ENCODE results near the gene TICRR. TPM values are rescaled to one million over a fixed set of nuclear protein-coding genes. Genes with fewer than 3 reads are reported as not detected.

The TICRR gene
- total and polyA plus RNA-seq, 2 donors (not counting 1 experiment from before 2014, with no cell fraction given): 0.05 to 0.07 TPM

DNA sequence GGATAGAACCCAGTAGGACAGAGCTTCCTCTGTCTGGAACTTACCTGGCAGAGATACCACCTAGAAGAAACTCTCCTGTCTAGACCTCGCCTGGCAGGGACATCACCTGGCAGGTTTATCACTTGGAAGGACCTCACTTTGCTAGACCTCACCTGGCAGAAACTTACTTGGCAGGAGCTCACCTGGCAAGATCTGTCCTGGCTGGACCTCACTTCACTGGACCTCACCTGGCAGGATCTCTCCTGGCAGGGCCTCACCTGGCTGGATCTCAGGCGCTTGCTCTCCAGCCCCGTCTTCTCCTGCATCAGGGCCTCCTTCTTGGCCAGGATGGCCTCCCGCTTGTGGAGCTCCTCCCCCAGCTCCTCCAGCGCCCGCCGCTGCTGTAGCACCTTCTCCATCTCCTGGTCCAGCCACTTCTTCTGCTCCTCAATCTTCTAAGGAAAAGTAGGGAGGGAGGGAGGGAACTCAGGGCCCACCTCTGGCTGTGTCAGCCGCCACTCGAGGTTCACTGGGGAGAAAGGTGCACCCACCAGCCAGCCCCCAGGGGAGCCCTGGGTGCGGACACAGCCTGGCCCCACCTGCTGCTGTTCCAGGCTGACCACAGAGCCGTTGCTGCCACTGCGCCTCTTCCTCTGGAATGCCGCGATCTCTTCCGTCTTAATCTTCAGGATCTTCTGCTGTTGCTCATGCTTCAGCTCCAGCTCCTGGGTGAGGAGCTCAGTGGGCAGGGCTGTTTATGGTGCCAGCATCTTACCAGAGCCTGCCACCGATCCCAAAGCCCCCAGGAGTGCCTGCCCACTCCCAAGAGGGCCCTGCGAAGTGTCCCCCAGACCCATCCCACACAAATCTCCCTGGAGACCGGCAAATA is 57.5 kb downstream of the TICRR start:
- Mint-ChIP-seq H3K27me3 (no peaks in the 10 kb centered on the region), H3K9me3 (ENCODE audit: insufficient read depth) (no peaks in the 10 kb centered on the region), H3K4me3 (no peak overlapping the region), H3K4me1 (no peaks in the 10 kb centered on the region), H3K27ac (no peak overlapping the region)
- intact Hi-C loops (cut with micrococcal nuclease): no loop called here
- H4K20me1 ChIP-seq (ENCODE audit: control insufficient read depth, insufficient read depth, low read length, poor library complexity, severe bottlenecking): no peaks in the 10 kb centered on the region
- no peaks in the 10 kb centered on the region for H3K79me2 ChIP-seq (ENCODE audit: control insufficient read depth, insufficient read depth, low read length)
- H3K4me2 ChIP-seq (replicated peaks; ENCODE audit: low read depth, low read length, poor library complexity, severe bottlenecking): no peak overlapping the region
- no peak overlapping the region for H2AFZ ChIP-seq (ENCODE audit: insufficient read depth, low read depth, low read length, poor library complexity, severe bottlenecking)
- no peak overlapping the region for H3K4me3 ChIP-seq (ENCODE audit: control extremely low read depth in 1 of 5, extremely low read depth in 1 of 5, insufficient read depth in 1 of 5, low read depth in 2 of 5, low read length in 4 of 5)
- POLR2A ChIA-PET: no interaction called here
- no peak overlapping the region for H3K9ac ChIP-seq (ENCODE audit: low read length)
- TF ChIP-seq EZH2 (IDR thresholded peaks at IDR 0.05; ENCODE audit: borderline replicate concordance, insufficient read depth, low read depth, low read length, poor library complexity, severe bottlenecking): no peak
- TF ChIP-seq, protein P1, sequence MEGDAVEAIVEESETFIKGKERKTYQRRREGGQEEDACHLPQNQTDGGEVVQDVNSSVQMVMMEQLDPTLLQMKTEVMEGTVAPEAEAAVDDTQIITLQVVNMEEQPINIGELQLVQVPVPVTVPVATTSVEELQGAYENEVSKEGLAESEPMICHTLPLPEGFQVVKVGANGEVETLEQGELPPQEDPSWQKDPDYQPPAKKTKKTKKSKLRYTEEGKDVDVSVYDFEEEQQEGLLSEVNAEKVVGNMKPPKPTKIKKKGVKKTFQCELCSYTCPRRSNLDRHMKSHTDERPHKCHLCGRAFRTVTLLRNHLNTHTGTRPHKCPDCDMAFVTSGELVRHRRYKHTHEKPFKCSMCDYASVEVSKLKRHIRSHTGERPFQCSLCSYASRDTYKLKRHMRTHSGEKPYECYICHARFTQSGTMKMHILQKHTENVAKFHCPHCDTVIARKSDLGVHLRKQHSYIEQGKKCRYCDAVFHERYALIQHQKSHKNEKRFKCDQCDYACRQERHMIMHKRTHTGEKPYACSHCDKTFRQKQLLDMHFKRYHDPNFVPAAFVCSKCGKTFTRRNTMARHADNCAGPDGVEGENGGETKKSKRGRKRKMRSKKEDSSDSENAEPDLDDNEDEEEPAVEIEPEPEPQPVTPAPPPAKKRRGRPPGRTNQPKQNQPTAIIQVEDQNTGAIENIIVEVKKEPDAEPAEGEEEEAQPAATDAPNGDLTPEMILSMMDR (IDR thresholded peaks at IDR 0.05): no peak
- no peaks in the 10 kb centered on the region for H3K4me1 ChIP-seq (ENCODE audit: control insufficient read depth in 2 of 2, insufficient read depth in 2 of 2, low read length in 2 of 2)
- CTCF ChIA-PET: no interaction called here
- no peak overlapping the region for H3K27ac ChIP-seq (ENCODE audit: low read length in 2 of 2)
- H3K27me3 ChIP-seq (replicated peaks in 1 of 4; ENCODE audit: control extremely low read depth in 1 of 4, control insufficient read depth in 3 of 4, insufficient read depth in 4 of 4, low read length in 3 of 4): no peaks in the 10 kb centered on the region
- H3K9me3 ChIP-seq (ENCODE audit: control extremely low read depth in 1 of 3, control insufficient read depth in 2 of 3, insufficient read depth in 1 of 3, low read length in 2 of 3): peaks cover 0 to 12% (median 0%) of the 10 kb centered on the region in 3 donors
- DNase-seq: no peak
- 97% methylated on average over 14 of the region's 18 CpGs for WGBS (ENCODE audit: insufficient coverage)
- H3K36me3 ChIP-seq (replicated peaks in 1 of 2; ENCODE audit: control extremely low read depth in 1 of 2, control insufficient read depth in 1 of 2, extremely low read depth in 1 of 2, insufficient read depth in 2 of 2, low read length in 1 of 2): no peaks in the 10 kb centered on the region
- no peak for ATAC-seq (ENCODE audit: low read depth)

DNA sequence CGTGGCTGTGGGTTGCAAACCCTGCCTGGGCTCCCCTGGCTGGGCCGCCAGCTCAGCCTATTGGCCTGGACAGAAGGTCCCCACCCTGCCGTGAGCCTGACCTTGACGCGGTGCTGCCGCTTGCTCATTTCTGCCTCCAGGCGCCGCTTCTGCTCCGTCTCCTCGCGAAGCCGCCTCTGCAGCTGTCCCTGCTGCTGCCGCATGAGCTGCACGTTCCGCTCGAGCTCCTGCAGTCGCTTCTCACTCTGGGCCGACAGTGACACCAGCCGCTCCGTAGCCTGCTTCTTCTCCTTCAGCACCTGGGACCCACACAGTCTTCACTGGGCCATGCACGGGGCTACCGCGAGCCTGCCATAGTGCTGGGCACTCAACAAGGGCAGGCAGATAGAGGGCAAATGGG is 58.3 kb downstream of the TICRR start:
- Histone ChIP-seq H3K27me3 (replicated peaks in 1 of 4; ENCODE audit: control extremely low read depth in 1 of 4, control insufficient read depth in 3 of 4, insufficient read depth in 4 of 4, low read length in 3 of 4) (no peaks in the 10 kb centered on the region), H3K36me3 (replicated peaks in 1 of 2; ENCODE audit: control extremely low read depth in 1 of 2, control insufficient read depth in 1 of 2, extremely low read depth in 1 of 2, insufficient read depth in 2 of 2, low read length in 1 of 2) (no peaks in the 10 kb centered on the region), H3K4me2 (replicated peaks; ENCODE audit: low read depth, low read length, poor library complexity, severe bottlenecking) (no peak overlapping the region), H3K9me3 (ENCODE audit: control extremely low read depth in 1 of 3, control insufficient read depth in 2 of 3, insufficient read depth in 1 of 3, low read length in 2 of 3) (peaks cover 0 to 12% (median 0%) of the 10 kb centered on the region in 3 donors), H2AFZ (ENCODE audit: insufficient read depth, low read depth, low read length, poor library complexity, severe bottlenecking) (no peak overlapping the region), H3K4me3 (ENCODE audit: control extremely low read depth in 1 of 5, extremely low read depth in 1 of 5, insufficient read depth in 1 of 5, low read depth in 2 of 5, low read length in 4 of 5) (no peak overlapping the region), H3K9ac (ENCODE audit: low read length) (no peak overlapping the region), H3K4me1 (ENCODE audit: control insufficient read depth in 2 of 2, insufficient read depth in 2 of 2, low read length in 2 of 2) (no peaks in the 10 kb centered on the region), H3K79me2 (ENCODE audit: control insufficient read depth, insufficient read depth, low read length) (no peaks in the 10 kb centered on the region), H3K27ac (ENCODE audit: low read length in 2 of 2) (no peak overlapping the region), H4K20me1 (ENCODE audit: control insufficient read depth, insufficient read depth, low read length, poor library complexity, severe bottlenecking) (no peaks in the 10 kb centered on the region)
- Mint-ChIP-seq H3K27ac (no peak overlapping the region), H3K27me3 (no peaks in the 10 kb centered on the region), H3K4me1 (no peaks in the 10 kb centered on the region), H3K4me3 (no peak overlapping the region), H3K9me3 (ENCODE audit: insufficient read depth) (no peaks in the 10 kb centered on the region)
- POLR2A ChIA-PET: no interaction called here
- CTCF ChIA-PET: no interaction called here
- 97% methylated on average over 20 of the region's 23 CpGs for WGBS (ENCODE audit: insufficient coverage)
- DNase-seq (no peak), ATAC-seq (ENCODE audit: low read depth) (no peak)
- intact Hi-C loops (cut with micrococcal nuclease): no loop called here
- TF ChIP-seq, protein P1 (IDR thresholded peaks at IDR 0.05): no peak
- TF ChIP-seq EZH2 (IDR thresholded peaks at IDR 0.05; ENCODE audit: borderline replicate concordance, insufficient read depth, low read depth, low read length, poor library complexity, severe bottlenecking): no peak
